OCI-LY7 (cell line): ENCODE results near the gene FMN1.

Experiments used
- EZH2phosphoT487 ChIP-seq: fragments of 200-600 bp; sonication (generic); IDR thresholded peaks from 2 replicates; pipeline ENCODE4 v1.6.1; 2018; ENCODE audit warnings: low read depth, borderline replicate concordance, mild to moderate bottlenecking, mixed run types, antibody characterized with exemption, low read length, moderate library complexity, mixed read lengths
- TF ChIP-seq, protein P1 (sequence below): fragments of 200-600 bp; sonication (generic); conservative IDR thresholded peaks from 2 replicates; pipeline ENCODE4 v1.5.1; 2014; ENCODE audit warnings: mild to moderate bottlenecking, antibody characterized with exemption, low read length, moderate library complexity, mixed read lengths

DNA sequence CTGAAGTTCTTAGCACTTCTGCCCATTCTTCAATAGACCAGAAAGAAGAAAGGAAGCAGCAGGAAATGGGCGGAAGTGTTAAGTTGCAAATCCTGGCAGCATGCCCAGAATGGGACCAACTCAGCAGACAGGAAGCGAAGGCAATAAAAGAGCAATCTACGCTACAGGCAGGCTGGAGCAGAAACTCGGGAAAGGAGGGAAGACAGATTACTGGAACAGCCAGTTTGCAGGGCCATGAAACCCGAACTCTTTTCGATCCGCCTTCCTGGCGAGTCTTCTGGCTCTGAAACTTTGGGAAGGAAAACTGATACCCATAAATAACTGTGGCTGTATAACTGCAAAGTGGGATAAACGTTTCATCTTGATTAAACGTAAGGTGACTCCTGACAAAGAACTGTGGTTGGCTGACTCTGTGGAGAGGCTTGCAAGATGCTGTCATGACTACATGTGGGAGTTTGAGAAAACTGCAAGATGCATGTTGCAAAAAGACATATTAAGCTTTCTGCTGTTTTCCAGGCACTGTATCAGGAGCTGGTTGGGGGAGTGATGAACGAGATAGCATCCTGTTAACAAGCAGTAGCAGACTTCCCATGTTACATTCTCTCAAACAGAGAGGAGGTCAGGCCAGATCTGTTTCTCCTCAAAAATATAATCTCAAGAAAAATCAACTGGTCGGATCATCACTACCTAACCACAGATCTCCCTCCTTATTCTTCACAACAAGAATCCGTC is 67.8 kb downstream of the FMN1 start:
- TF ChIP-seq, protein P1, sequence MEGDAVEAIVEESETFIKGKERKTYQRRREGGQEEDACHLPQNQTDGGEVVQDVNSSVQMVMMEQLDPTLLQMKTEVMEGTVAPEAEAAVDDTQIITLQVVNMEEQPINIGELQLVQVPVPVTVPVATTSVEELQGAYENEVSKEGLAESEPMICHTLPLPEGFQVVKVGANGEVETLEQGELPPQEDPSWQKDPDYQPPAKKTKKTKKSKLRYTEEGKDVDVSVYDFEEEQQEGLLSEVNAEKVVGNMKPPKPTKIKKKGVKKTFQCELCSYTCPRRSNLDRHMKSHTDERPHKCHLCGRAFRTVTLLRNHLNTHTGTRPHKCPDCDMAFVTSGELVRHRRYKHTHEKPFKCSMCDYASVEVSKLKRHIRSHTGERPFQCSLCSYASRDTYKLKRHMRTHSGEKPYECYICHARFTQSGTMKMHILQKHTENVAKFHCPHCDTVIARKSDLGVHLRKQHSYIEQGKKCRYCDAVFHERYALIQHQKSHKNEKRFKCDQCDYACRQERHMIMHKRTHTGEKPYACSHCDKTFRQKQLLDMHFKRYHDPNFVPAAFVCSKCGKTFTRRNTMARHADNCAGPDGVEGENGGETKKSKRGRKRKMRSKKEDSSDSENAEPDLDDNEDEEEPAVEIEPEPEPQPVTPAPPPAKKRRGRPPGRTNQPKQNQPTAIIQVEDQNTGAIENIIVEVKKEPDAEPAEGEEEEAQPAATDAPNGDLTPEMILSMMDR: no peak
- TF ChIP-seq EZH2phosphoT487: no peak
